Duodenal mucosa (tissue), 2 donors: ENCODE data around the gene NBAS.
"Not testable (repeated sequence)": the region's sequence is repeated elsewhere in the genome, so short reads cannot be mapped to it uniquely, and the experiment has no call there.

Source experiments
- H3K27ac ChIP-seq: one replicate; pipeline ENCODE4 v1.7.0; 2013; ENCODE audit warnings: low read depth, low read length
- H3K27me3 ChIP-seq, 2 donors: one replicate each; pipeline ENCODE4 v1.7.0; 2013; ENCODE audit warnings: low read length in 2 of 2, control low read depth in 1 of 2; ENCODE audit not compliant: insufficient read depth in 2 of 2, control insufficient read depth in 1 of 2
- H3K36me3 ChIP-seq, 2 donors: one replicate each; pipeline ENCODE4 v1.7.0; 2013; ENCODE audit warnings: low read length in 2 of 2, control low read depth in 1 of 2; ENCODE audit not compliant: insufficient read depth in 2 of 2, control insufficient read depth in 1 of 2
- H3K4me1 ChIP-seq, 2 donors: one replicate each; pipeline ENCODE4 v1.7.0; 2013; ENCODE audit warnings: low read length in 2 of 2, control low read depth in 1 of 2; ENCODE audit not compliant: insufficient read depth in 2 of 2, control insufficient read depth in 1 of 2
- H3K4me3 ChIP-seq, 2 donors: one replicate each; pipeline ENCODE4 v1.7.0; 2013; ENCODE audit warnings: low read length in 2 of 2, low read depth in 1 of 2
- H3K9ac ChIP-seq, 2 donors: one replicate each; pipeline ENCODE4 v1.7.0; 2013; ENCODE audit warnings: low read length in 2 of 2, low read depth in 1 of 2
- H3K9me3 ChIP-seq, 2 donors: one replicate each; pipeline ENCODE4 v1.7.0; 2013; ENCODE audit warnings: low read length in 2 of 2, control low read depth in 1 of 2; ENCODE audit not compliant: control insufficient read depth in 1 of 2

The NBAS gene

DNA sequence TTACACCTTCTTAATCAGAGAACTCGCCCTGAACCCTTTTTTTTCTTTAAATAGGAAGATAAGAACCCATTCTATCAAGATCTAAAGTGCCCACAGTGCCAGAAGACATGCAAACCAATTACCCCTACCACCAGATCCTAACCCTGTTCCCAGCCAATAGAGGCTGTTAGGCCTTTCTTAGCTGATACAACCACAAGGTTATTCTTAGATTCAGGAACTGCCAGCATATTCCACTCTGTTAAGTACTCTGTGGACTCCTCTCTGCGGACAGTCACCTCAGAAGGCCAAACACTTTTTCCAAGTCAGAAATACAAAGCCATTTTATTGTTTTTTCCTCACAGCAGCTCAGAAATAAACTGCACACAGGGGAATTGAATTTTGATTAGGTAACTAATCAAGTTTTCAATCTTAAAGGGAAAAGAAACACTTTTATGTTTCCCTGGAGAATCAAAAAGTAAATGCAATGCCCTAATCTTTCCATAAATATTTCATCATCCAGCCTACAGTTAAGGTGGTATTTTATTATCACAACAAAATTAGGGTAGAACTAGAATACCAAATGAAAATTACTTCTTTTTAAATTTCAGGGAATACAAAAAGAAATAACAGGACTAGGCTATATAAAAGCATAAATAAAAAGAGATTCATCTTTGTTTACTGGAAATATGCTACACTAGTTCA is 111.4 kb downstream of the NBAS start:
- Histone ChIP-seq H3K27ac (no peak overlapping the region), H3K27me3 (no peaks in the 10 kb centered on the region), H3K4me3 (no peak overlapping the region), H3K9ac (no peak overlapping the region), H3K4me1 (peaks cover 0 to 3% of the 10 kb centered on the region in 2 donors), H3K36me3 (peaks cover 3 to 4% of the 10 kb centered on the region in 2 donors), H3K9me3 (no peaks in the 10 kb centered on the region)

DNA sequence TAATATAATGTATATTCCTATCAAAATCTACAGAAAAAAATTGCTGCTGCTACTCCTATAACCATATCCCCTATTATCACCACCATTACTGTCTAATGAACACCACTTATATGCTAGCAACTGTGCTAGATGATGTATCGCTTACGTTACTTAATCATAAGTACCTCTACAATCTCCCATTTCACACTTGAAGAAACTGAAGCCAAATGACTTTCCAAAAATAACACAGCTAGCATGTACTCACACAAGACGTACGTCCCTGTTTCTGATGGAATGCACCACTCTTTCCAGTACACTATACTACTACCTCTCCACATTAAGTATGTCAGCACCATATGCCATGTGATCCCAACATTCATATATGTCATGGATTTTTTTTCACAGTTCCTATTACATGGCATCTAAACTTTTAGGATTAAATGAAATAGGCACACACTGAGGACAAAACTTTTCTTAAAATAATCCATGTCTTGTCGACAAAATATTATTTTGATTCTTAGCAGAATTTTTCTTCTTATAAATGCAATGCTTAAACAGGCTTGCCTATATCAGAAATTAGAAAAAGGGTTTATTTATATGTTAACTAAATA is 112.8 kb downstream of the NBAS start:
- no peak overlapping the region for H3K4me3 ChIP-seq
- no peaks in the 10 kb centered on the region for H3K9me3 ChIP-seq
- peaks cover 0 to 2% of the 10 kb centered on the region in 2 donors for H3K4me1 ChIP-seq
- no peak overlapping the region for H3K27ac ChIP-seq
- peaks cover 0 to 4% of the 10 kb centered on the region in 2 donors for H3K36me3 ChIP-seq
- H3K9ac ChIP-seq = no peak overlapping the region
- H3K27me3 ChIP-seq = no peaks in the 10 kb centered on the region

DNA sequence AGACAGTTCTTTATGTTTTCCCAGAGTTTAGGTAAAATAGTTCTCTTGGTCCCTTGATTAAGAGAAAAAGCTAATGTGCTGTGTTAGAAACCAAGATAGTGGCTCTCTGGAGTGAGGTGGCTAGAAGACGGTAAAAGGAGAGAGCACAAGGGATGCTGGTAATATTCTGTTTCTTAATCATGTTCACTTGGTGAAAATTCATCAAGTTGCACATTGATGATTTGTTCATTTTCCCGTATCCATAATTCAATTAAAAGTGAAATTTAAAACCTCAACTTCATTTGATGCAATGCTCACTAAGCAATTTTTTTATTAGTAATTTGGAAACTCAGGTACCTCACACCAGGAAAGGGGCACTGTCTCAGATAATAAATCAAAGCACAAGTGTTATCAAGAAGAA is 113.8 kb downstream of the NBAS start:
- H3K27me3 ChIP-seq = no peaks in the 10 kb centered on the region
- H3K4me3 ChIP-seq = no peak overlapping the region
- peaks cover 0 to 4% of the 10 kb centered on the region in 2 donors for H3K36me3 ChIP-seq
- no peaks in the 10 kb centered on the region for H3K4me1 ChIP-seq
- no peak overlapping the region for H3K9ac ChIP-seq
- H3K27ac ChIP-seq = no peak overlapping the region
- no peaks in the 10 kb centered on the region for H3K9me3 ChIP-seq

DNA sequence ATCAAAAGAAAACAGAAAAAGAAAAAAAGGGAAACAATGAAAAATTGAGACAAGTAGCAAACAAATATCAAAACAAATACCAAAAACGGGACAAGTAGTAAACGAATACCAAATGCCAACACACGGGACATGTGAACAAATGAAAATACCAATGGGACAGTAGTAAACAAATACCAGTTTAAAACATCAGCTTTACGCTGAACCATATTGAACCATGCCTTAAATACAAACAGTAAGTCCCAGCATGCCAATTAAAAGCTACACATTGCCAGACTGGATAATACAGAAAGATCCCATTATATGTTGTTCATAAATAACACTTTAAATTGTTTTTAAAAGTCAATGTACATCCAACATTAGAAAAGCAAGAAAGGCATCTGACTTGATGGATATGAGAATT is 114.2 kb downstream of the NBAS start:
- H3K9ac ChIP-seq = no peak overlapping the region
- peaks cover 0 to 4% of the 10 kb centered on the region in 2 donors for H3K36me3 ChIP-seq
- no peak overlapping the region for H3K4me3 ChIP-seq
- no peaks in the 10 kb centered on the region for H3K27me3 ChIP-seq
- H3K4me1 ChIP-seq = no peaks in the 10 kb centered on the region
- H3K27ac ChIP-seq = no peak overlapping the region
- no peaks in the 10 kb centered on the region for H3K9me3 ChIP-seq

DNA sequence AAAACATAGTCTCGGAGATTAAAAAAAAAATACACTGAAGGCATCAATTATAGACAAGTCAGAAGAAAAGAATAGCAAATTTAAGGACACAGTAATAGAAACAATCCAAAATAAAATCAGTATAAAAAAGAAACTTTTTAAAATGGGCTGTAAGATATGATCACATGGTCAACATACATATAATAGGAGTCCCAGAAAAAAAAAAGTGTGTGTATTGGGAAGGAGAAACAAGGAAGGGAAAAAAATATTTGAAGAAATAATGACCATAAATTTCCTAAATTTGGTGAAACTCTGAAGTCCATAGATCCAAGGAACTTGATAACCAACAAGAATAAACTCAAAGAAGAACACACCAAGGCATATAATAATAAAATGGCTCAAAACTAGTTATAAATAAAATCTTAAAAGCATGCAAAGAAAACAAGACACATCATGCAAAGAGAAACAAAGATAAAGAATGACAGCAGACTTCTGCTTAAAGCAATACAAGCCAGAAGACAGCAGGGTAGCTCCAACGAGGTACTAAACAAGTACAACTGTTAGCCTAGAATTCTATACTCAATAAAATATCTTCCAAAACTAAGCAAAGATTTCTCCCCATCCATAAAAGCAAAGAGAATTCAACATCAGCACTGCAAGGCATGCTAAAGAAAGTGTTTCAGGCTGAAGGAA is 115.1 kb downstream of the NBAS start:
- Histone ChIP-seq H3K4me3 (no peak overlapping the region), H3K9me3 (no peaks in the 10 kb centered on the region), H3K27ac (no peak overlapping the region), H3K27me3 (no peaks in the 10 kb centered on the region), H3K36me3 (peaks cover 0 to 4% of the 10 kb centered on the region in 2 donors), H3K4me1 (no peaks in the 10 kb centered on the region), H3K9ac (no peak overlapping the region)

DNA sequence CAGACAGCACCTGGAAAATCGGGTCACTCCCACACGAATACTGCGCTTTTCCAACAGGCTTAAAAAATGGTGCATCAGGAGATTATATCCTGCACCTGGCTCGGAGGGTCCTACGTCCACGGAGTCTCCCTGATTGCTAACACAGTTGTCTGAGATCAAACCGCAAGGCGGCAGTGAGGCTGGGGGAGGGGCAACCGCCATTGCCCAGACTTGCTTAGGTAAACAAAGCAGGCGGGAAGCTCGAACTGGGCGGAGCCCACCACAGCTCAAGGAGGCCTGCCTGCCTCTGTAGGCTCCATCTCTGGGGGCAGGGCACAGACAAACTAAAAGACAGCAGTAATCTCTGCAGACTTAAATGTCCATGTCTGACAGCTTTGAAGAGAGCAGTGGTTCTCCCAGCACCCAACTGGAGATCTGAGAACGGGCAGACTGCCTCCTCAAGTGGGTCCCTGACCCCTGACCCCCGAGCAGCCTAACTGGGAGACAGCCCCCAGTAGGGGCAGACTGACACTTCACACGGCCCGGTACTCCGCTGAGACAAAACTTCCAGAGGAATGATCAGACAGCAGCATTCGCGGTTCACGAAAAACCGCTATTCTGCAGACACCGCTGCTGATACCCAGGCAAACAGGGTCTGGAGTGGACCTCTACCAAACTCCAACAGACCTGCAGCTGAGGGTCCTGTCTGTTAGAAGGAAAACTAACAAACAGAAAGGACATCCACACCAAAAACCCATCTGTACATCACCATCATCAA is 121.2 kb downstream of the NBAS start:
- H3K4me3 ChIP-seq, H3K9ac ChIP-seq, H3K27me3 ChIP-seq, H3K9me3 ChIP-seq, H3K27ac ChIP-seq, H3K36me3 ChIP-seq, H3K4me1 ChIP-seq: not testable (repeated sequence)

DNA sequence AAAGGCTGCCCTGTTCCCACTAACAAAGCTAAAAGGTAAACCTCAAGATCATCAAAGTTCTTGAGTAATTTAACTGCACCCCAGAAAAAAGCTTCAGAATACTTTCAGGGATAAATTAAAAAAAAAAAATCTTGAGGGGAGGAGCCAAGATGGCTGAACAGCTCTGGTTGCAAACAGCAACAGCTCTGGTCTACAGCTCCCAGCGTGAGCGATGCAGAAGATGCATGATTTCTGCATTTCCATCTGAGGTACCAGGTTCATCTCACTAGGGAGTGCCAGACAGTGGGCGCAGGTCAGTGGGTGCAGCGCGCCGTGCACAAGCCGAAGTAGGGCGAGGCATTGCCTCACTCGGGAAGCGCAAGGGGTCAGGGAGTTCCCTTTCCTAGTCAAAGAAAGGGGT is 121.8 kb downstream of the NBAS start:
- not testable (repeated sequence) for H3K9me3 ChIP-seq, H3K4me3 ChIP-seq, H3K9ac ChIP-seq, H3K27me3 ChIP-seq, H3K36me3 ChIP-seq, H3K27ac ChIP-seq, H3K4me1 ChIP-seq

DNA sequence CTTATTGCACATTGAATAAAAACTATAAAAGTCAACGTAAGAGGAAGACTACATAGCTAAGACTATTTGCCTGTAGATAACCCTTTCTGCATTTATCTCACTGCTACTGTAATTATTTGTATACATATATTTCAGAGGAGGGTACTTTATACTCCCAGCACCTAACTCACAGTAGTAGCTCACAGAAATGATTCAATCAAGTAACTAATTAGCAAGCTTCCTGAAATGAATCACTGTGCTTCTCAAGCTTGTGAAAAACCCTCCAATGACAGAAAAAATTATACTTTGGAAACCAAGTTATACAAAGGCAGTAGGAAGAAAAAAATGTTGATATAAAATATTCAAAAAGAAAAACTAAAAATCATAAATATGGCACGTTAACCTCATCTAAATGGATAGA is 124.9 kb downstream of the NBAS start:
- no peak overlapping the region for H3K9ac ChIP-seq
- H3K27ac ChIP-seq = no peak overlapping the region
- no peaks in the 10 kb centered on the region for H3K36me3 ChIP-seq
- H3K27me3 ChIP-seq = no peaks in the 10 kb centered on the region
- no peaks in the 10 kb centered on the region for H3K9me3 ChIP-seq
- no peak overlapping the region for H3K4me3 ChIP-seq
- peaks cover 0 to 6% of the 10 kb centered on the region in 2 donors for H3K4me1 ChIP-seq

DNA sequence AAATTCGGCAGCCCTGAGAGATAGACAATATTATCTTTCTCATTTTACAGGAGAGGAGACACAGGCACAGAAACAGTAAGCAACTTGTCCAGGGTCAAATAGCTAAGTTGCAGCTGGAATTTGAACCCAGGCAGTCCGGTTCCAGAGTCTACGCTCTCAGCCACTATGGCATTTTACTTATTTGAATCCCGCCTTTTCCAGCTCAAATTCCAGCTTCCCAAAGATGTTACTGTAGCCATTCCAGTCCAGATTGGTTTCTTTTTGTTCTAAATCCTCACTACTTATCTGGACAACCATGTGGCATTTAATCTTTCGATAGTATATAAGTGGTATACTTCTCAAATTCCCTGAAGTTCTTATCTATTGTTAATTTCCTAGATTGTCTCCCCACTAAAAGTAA is 125.7 kb downstream of the NBAS start:
- no peaks in the 10 kb centered on the region for H3K36me3 ChIP-seq
- peaks cover 0 to 6% of the 10 kb centered on the region in 2 donors for H3K4me1 ChIP-seq
- H3K4me3 ChIP-seq = no peak overlapping the region
- no peaks in the 10 kb centered on the region for H3K9me3 ChIP-seq
- no peaks in the 10 kb centered on the region for H3K27me3 ChIP-seq
- H3K9ac ChIP-seq = no peak overlapping the region
- no peak overlapping the region for H3K27ac ChIP-seq

DNA sequence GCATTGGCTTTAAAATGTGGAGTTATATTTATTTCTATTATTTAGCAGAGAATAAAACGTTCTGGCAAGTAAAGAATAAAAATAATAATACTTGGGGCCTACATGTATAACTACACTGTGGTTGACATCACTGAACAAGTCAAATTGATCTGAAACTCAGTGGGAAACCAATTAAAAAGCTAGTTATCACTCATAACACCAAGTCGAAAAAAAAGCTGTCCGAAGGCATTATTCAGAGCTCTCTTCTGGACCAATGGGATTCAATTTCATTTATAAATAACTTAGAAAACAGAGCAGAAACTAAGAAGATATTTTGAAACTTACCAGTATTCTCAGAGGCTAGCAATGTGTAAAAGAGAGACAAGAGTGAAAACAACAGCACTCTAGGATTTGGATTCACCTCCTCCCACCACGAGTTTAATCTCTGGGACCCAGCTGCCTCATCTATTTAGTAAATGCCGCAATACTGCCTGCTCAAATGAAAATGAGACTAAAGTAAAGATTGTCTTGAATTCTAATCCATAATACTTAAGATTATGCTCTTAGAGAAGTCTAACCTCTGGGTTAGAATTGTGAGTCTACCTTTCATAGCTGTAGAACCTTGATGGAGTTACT is 128.4 kb downstream of the NBAS start:
- no peak overlapping the region for H3K9ac ChIP-seq
- no peak overlapping the region for H3K27ac ChIP-seq
- H3K9me3 ChIP-seq = no peaks in the 10 kb centered on the region
- H3K27me3 ChIP-seq = no peaks in the 10 kb centered on the region
- no peak overlapping the region for H3K4me3 ChIP-seq
- H3K4me1 ChIP-seq = peaks cover 0 to 6% of the 10 kb centered on the region in 2 donors
- H3K36me3 ChIP-seq = no peaks in the 10 kb centered on the region
